Hepatocyte (in vitro differentiated cells): ENCODE data around the gene RCL1. TPM values are rescaled to one million over a fixed set of nuclear protein-coding genes. Genes with fewer than 3 reads are reported as not detected.
A peak's percentile ranks its signal among the peaks of the same experiment; 100 is the strongest.

ENCODE experiments used
- DNase-seq: peaks from one replicate; pipeline ENCODE4 v3.0.0-alpha.2; 2016; ENCODE audit warnings: low spot score
- H2AFZ ChIP-seq: fragments of 200-600 bp; sonication (generic); 2 replicates; pipeline ENCODE4 v1.6.0; 2016; ENCODE audit warnings: antibody characterized with exemption, mild to moderate bottlenecking
- H3K27ac ChIP-seq: fragments of 200-600 bp; sonication (generic); 2 replicates; pipeline ENCODE4 v1.5.1; 2016; ENCODE audit warnings: mild to moderate bottlenecking
- H3K27me3 ChIP-seq: fragments of 200-600 bp; sonication (generic); 2 replicates; pipeline ENCODE4 v1.6.1; 2016
- H3K36me3 ChIP-seq: fragments of 200-600 bp; sonication (generic); replicated peaks from 2 replicates; pipeline ENCODE4 v1.5.1; 2016; ENCODE audit warnings: low read depth; ENCODE audit not compliant: insufficient read depth
- H3K4me1 ChIP-seq: fragments of 200-600 bp; sonication (generic); 2 replicates; pipeline ENCODE4 v1.5.1; 2016; ENCODE audit warnings: mild to moderate bottlenecking, moderate library complexity; ENCODE audit not compliant: insufficient read depth
- H3K4me2 ChIP-seq: fragments of 200-600 bp; sonication (generic); 2 replicates; pipeline ENCODE4 v1.6.0; 2016
- H3K4me3 ChIP-seq: fragments of 200-600 bp; sonication (generic); 2 replicates; pipeline ENCODE4 v1.5.1; 2016; ENCODE audit warnings: mild to moderate bottlenecking
- H3K79me2 ChIP-seq: fragments of 200-600 bp; sonication (generic); 2 replicates; pipeline ENCODE4 v1.6.0; 2017; ENCODE audit warnings: mild to moderate bottlenecking
- H3K9me2 ChIP-seq: fragments of 200-600 bp; sonication (generic); replicated peaks from 2 replicates; pipeline ENCODE4 v1.6.0; 2017; ENCODE audit warnings: mild to moderate bottlenecking; ENCODE audit not compliant: insufficient read depth
- H3K9me3 ChIP-seq: fragments of 200-600 bp; sonication (generic); 2 replicates; pipeline ENCODE4 v1.5.1; 2016; ENCODE audit warnings: low read depth, mild to moderate bottlenecking
- H4K20me1 ChIP-seq: fragments of 200-600 bp; sonication (generic); 2 replicates; pipeline ENCODE4 v1.6.0; 2016; ENCODE audit warnings: mild to moderate bottlenecking; ENCODE audit not compliant: insufficient read depth, poor library complexity, severe bottlenecking
- EZH2 ChIP-seq: fragments of 200-600 bp; sonication (generic); IDR thresholded peaks from 2 replicates; pipeline ENCODE4 v1.6.1; 2016; ENCODE audit warnings: antibody characterized with exemption, mild to moderate bottlenecking, borderline replicate concordance
- EZH2phosphoT487 ChIP-seq: fragments of 200-600 bp; sonication (generic); IDR thresholded peaks from one replicate; pipeline ENCODE4 v1.6.1; 2018; ENCODE audit warnings: antibody characterized with exemption, mild to moderate bottlenecking, low read depth, moderate library complexity; ENCODE audit not compliant: unreplicated experiment, severe bottlenecking
- WGBS: methylation state at CpG from one replicate; pipeline ENCODE4 v1.1.6; 2016; ENCODE audit warnings: low lambda C conversion rate; ENCODE audit errors: missing lambda C conversion rate; 5-methylcytosine and 5-hydroxymethylcytosine counted together
- polyA plus RNA-seq: library from polyadenylated mRNA; unstranded; fragments of >200 nt; fragmentation: Nextera tagmentation; extraction: Ambion mirVana; gene quantifications from 2 replicates; pipeline ENCODE4 v1.2.1, GENCODE V29; 2016
- total RNA-seq: library from RNA; depleted of rRNA; stranded (reverse); fragments of >200 nt; gene quantifications from 2 replicates; pipeline ENCODE4 v1.2.3, GENCODE V29; 2014
- TF ChIP-seq, protein P1 (sequence below): fragments of 200-600 bp; sonication (generic); IDR thresholded peaks from 2 replicates; pipeline ENCODE4 v1.5.1; 2016; ENCODE audit warnings: antibody characterized with exemption, mild to moderate bottlenecking; ENCODE audit not compliant: poor library complexity

Gene RCL1
- total and polyA plus RNA-seq, 2 experiments from 2014 or later: 25.6 to 30.1 TPM

DNA sequence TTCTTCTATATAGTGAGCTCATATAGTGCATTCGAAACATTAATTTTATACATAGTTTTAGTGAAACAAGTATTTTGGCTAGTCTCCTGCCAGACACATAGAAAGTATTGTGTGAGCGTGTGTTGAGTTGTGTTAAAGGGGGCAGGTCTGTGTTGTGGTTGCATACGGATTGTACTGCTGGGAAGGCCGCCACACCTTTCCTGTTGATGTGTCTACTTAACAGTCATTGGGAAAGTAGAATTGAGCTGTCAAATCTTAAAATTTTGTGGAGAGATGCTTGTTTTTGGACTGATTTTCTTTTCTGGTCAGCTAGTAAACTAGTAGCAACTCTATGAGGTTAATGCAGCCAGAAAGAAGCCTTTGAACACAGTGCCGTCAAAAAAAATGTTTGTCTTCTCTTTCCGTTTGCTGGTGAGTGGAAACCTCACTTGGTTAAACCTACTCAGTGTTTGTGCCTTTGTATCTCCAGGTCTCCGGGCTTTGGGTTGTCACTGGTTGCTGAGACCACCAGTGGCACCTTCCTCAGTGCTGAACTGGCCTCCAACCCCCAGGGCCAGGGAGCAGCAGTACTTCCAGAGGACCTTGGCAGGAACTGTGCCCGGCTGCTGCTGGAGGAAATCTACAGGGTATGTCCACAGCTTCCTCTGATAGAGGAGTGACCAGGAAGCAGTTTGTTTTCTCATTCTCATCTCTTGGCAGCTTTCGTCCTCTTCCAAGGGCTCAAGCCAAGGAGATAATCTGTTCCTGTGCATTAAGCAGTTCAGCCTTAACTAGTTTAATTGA is 51.5 kb downstream of the RCL1 start:
- H3K36me3 ChIP-seq: no peaks in the 10 kb centered on the region
- no peak overlapping the region for H3K27ac ChIP-seq

GRCh38 chr9:4849369-4849768 is 56.6 kb downstream of the RCL1 start:
- H3K4me1 ChIP-seq: no peaks in the 10 kb centered on the region
- WGBS: 86% methylated on average over 5 of the region's 5 CpGs
- DNase-seq: no peak
- H3K9me3 ChIP-seq: no peaks in the 10 kb centered on the region
- no peak overlapping the region for H3K4me2 ChIP-seq
- no peaks in the 10 kb centered on the region for H3K79me2 ChIP-seq
- no peaks in the 10 kb centered on the region for H3K36me3 ChIP-seq
- TF ChIP-seq EZH2phosphoT487 (no peak), EZH2 (no peak)
- TF ChIP-seq, protein P1, sequence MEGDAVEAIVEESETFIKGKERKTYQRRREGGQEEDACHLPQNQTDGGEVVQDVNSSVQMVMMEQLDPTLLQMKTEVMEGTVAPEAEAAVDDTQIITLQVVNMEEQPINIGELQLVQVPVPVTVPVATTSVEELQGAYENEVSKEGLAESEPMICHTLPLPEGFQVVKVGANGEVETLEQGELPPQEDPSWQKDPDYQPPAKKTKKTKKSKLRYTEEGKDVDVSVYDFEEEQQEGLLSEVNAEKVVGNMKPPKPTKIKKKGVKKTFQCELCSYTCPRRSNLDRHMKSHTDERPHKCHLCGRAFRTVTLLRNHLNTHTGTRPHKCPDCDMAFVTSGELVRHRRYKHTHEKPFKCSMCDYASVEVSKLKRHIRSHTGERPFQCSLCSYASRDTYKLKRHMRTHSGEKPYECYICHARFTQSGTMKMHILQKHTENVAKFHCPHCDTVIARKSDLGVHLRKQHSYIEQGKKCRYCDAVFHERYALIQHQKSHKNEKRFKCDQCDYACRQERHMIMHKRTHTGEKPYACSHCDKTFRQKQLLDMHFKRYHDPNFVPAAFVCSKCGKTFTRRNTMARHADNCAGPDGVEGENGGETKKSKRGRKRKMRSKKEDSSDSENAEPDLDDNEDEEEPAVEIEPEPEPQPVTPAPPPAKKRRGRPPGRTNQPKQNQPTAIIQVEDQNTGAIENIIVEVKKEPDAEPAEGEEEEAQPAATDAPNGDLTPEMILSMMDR: no peak
- peak overlapping the region; percentile 36 for H3K27ac ChIP-seq
- H3K27me3 ChIP-seq: no peaks in the 10 kb centered on the region
- no peak overlapping the region for H3K4me3 ChIP-seq
- no peaks in the 10 kb centered on the region for H3K9me2 ChIP-seq
- H4K20me1 ChIP-seq: no peaks in the 10 kb centered on the region
- no peak overlapping the region for H2AFZ ChIP-seq

More for the DNA sequence above, 51.5 kb downstream of the RCL1 start:
- DNase-seq: no peak
- Histone ChIP-seq H3K79me2 (no peaks in the 10 kb centered on the region), H3K4me1 (peaks cover 1% of the 10 kb centered on the region), H2AFZ (no peak overlapping the region), H3K4me3 (no peak overlapping the region), H3K9me3 (no peaks in the 10 kb centered on the region), H3K27me3 (no peaks in the 10 kb centered on the region), H3K4me2 (no peak overlapping the region), H4K20me1 (no peaks in the 10 kb centered on the region), H3K9me2 (no peaks in the 10 kb centered on the region)
- TF ChIP-seq EZH2phosphoT487 (no peak), EZH2 (no peak)
- TF ChIP-seq, protein P1: no peak
- WGBS: 98% methylated on average over 9 of the region's 9 CpGs

DNA sequence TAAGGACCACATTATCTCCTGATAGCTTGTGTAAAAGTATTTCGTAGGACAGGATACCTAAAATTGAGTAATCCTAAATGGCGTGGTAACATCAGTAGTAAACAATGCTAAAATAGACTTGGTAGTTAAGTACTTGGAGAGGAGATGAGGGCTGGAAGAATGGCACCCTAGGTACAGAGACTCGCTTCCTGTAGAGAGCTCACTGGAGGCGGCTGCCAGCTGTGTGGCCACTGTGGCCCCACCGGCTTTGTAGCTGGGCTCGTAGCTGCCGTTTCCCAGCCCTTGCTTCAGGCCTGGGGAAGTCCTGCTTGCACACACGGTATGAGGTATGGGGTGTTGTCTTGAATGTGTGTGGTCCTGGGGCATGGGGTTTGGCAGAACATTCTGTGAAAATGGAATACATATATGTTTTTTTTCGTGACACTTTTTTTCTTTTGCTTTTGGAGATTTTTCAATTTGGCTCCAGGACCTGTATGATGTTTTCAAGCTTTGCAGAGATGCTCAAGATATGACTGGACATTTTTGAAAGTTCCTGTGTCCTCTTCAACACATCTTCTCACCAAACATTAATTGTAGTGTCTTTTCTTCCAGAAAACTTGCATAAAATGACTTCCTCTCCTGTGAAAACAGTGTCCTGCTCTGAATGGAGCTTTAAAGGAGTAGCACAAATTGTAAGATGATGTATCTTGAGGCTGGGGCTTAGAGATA is 58.0 kb downstream of the RCL1 start:
- no peaks in the 10 kb centered on the region for H3K9me2 ChIP-seq
- no peak overlapping the region for H3K4me2 ChIP-seq
- TF ChIP-seq, protein P1: no peak
- TF ChIP-seq EZH2: no peak
- no peak for TF ChIP-seq EZH2phosphoT487
- no peak overlapping the region for H2AFZ ChIP-seq
- no peaks in the 10 kb centered on the region for H3K27me3 ChIP-seq
- no peaks in the 10 kb centered on the region for H4K20me1 ChIP-seq
- H3K9me3 ChIP-seq: no peaks in the 10 kb centered on the region
- WGBS: 79% methylated on average over 9 of the region's 9 CpGs
- no peaks in the 10 kb centered on the region for H3K4me1 ChIP-seq
- no peak for DNase-seq
- H3K4me3 ChIP-seq: no peak overlapping the region
- no peak overlapping the region for H3K27ac ChIP-seq
- H3K36me3 ChIP-seq: no peaks in the 10 kb centered on the region
- no peaks in the 10 kb centered on the region for H3K79me2 ChIP-seq
